Transverse colon (tissue), 3 donors: ENCODE measurements around the gene HAPLN1.

ENCODE experiments used
- EP300 ChIP-seq: sonication (generic); formaldehyde crosslinking; IDR thresholded peaks from one replicate; pipeline ENCODE4 v1.6.1; 2017; ENCODE audit warnings: antibody characterized with exemption, low read depth
- POLR2A ChIP-seq: fragments of 450-650 bp; IDR thresholded peaks from one replicate; pipeline ENCODE4 v1.6.1; 2016; ENCODE audit warnings: antibody characterized with exemption, mild to moderate bottlenecking, moderate library complexity
- TF ChIP-seq, protein P1 (sequence below), 5 experiments: fragments of 200-600 bp in 3 of 5; fragments of 450-650 bp in 2 of 5; sonication (generic) in 3 of 5; IDR thresholded peaks; 1 replicate in 2 of 5; 2 replicates in 3 of 5; pipeline ENCODE4 v1.5.1; 2016 to 2017; ENCODE audit warnings: antibody characterized with exemption in 5 of 5, inconsistent platforms in 3 of 5, mild to moderate bottlenecking in 2 of 5, moderate library complexity in 1 of 5

DNA sequence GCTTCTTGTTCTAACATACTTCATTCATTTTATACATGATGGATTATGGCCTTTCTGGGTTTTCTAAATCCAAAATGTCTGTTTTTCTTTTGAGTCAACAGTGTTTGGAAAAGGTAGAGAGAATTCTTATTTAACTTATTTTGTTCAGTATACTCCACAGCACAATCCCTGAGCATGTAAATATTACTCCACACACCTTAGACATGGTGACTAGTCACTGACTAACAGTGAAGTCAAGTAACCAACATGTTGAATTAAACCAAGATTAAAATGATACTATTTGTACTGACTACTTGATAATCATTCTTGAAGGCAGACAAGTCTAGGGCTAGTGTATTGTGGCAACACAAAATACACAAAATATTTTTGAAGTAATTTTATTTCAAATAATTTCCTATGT lies 55.0 kb downstream of the HAPLN1 start:
- TF ChIP-seq, protein P1, sequence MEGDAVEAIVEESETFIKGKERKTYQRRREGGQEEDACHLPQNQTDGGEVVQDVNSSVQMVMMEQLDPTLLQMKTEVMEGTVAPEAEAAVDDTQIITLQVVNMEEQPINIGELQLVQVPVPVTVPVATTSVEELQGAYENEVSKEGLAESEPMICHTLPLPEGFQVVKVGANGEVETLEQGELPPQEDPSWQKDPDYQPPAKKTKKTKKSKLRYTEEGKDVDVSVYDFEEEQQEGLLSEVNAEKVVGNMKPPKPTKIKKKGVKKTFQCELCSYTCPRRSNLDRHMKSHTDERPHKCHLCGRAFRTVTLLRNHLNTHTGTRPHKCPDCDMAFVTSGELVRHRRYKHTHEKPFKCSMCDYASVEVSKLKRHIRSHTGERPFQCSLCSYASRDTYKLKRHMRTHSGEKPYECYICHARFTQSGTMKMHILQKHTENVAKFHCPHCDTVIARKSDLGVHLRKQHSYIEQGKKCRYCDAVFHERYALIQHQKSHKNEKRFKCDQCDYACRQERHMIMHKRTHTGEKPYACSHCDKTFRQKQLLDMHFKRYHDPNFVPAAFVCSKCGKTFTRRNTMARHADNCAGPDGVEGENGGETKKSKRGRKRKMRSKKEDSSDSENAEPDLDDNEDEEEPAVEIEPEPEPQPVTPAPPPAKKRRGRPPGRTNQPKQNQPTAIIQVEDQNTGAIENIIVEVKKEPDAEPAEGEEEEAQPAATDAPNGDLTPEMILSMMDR (IDR thresholded peaks at IDR 0.05) = no peak
- TF ChIP-seq POLR2A (no peak), EP300 (no peak)
